LNCAP (cell line): Measurements from ENCODE around the gene TRAIP.

Experiments used
- TF ChIP-seq, protein P1 (sequence below): fragments of 450-650 bp; IDR thresholded peaks from 2 replicates; pipeline ENCODE4 v1.5.1; 2017; ENCODE audit warnings: mild to moderate bottlenecking

Gene TRAIP

DNA sequence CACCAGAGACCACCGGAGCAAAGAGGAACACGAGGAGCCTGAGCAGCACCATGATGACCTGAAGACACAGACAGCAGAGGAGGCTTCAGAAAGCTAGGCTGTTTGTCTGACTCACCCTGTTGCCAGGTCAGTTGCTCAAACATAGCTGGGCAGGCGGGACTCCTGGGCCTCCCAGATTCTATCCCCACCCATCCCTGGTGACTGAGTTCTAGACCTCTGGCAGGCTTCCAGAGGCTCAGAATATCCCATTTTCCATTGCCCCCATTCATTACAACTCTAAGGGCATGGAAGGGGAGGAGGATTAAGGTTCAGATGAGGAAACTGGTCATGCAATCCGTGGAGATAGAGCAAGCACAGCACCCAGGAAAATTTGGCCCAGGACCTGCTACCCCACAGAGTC lies 56.6 kb downstream of the TRAIP start, which contains the start of gene CDHR4:
TSS of gene CDHR4 (minus strand) at position 113 of the 400 bp plus-strand sequence. CDS start at position 52, 61 bp downstream.
- TF ChIP-seq, protein P1, sequence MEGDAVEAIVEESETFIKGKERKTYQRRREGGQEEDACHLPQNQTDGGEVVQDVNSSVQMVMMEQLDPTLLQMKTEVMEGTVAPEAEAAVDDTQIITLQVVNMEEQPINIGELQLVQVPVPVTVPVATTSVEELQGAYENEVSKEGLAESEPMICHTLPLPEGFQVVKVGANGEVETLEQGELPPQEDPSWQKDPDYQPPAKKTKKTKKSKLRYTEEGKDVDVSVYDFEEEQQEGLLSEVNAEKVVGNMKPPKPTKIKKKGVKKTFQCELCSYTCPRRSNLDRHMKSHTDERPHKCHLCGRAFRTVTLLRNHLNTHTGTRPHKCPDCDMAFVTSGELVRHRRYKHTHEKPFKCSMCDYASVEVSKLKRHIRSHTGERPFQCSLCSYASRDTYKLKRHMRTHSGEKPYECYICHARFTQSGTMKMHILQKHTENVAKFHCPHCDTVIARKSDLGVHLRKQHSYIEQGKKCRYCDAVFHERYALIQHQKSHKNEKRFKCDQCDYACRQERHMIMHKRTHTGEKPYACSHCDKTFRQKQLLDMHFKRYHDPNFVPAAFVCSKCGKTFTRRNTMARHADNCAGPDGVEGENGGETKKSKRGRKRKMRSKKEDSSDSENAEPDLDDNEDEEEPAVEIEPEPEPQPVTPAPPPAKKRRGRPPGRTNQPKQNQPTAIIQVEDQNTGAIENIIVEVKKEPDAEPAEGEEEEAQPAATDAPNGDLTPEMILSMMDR = no peak

DNA sequence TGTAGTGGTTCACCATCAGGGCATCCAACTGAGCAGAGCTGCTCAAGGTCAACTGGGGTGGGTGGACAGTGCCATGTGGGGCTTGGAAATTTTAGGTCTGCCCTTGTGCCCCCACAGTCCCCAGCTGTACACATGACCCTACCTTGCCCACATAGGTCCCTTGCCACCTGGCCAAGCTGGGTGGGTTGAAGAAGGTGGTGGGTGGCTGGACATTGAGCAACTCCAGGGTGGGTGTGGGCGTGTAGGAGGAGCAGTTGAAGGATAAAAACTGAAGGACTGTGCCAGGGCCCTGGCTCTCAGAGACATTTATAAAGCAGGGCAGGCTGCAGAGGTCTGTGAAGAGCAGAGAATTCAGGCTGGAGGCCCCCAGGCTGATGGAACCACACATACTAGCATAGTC lies 57.3 kb downstream of the TRAIP start:
- TF ChIP-seq, protein P1 = no peak

DNA sequence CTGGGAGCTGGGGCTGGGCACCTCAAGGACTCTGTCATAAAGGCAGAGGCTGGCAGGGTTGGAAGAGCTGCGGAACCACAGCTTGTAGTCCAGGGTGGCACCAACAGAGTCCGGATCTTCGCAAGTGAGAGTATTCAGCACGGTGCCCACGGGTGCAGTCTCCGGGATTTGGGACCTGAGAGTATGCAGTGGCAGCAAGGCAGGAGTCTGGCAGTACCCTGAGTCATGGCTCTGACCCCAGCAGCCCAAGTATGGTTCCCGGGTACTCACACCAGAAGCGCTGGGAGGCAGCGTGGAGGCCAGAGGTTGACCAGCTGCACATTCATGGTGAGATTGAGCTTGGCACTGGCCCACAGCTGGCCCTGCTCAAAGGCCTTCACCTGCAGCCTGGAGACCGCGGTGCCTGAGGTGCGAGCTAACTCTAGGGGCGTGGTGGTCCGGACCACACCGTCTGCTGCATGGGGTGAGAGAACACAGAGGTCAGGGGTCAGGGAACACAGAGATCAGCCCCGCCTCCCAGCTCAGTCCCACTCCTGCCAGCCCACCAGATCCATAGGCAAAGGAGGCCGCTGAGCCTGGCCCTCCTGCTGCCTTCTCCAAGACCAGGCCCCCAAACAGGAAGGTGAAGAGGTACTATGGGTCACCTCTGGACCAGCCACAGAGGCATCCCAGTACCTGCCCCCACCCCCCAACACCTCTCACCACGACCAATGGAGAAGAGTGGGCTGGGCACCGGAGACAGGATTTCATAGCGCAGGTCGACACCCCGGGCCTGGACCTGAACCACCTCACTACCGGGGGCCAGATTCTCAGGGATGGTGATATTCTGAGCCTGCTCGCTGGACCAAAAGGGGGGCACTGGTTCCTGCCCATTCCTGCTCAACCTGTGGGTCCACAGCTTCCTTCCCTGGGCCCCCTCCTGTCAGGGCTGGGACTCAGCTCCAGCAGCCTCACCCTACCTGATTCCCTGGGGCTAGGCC lies 61.1 kb downstream of the TRAIP start:
- TF ChIP-seq, protein P1 = no peak

DNA sequence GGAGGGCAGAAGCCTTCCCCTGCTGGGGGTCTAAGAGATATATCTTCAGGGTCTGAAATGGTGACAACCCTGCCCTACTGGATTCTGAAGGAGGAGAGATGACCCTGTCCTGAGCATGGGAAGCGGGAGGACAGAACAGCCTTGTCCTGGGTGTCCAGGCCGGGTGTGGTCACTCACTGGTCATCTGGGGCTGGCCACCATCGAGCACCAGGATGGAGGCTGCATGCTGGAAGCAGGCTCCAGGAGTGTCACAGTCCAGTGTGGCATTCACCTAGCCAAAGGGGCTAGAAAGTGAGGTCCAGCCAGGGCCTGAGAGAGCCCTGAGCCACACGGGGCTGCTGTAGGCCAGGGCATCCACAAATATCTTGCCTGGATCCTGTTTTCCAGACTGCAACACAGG lies 61.9 kb downstream of the TRAIP start:
- TF ChIP-seq, protein P1 = no peak

DNA sequence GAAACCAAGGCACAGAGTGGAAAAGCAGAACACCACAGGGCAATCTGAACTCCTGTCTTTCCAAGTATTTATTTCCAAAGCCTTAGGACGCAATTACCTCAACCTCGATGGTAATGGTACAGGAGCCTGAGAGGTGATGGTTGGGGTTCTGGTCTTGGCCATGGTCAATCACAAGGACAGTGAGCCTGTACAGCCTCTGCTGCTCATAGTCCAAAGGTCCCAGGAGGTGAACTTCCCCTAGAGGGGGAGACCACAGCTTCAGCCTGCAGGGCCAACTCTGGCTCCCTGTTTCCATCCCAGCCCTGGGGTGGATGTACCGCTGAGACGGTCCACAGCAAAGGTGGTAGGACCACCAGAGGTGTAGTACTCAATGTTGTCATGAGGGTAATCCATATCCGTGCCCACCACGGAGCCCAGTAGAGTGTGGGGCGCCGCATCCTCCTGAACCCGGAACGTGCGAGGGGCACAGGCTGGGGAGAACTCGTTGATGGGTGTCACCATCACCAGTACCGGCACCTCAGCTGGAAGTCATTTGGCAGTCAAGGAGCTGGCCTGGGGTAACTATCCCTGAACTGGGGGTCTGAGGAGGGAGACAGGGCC lies 62.8 kb downstream of the TRAIP start:
- TF ChIP-seq, protein P1 = no peak

DNA sequence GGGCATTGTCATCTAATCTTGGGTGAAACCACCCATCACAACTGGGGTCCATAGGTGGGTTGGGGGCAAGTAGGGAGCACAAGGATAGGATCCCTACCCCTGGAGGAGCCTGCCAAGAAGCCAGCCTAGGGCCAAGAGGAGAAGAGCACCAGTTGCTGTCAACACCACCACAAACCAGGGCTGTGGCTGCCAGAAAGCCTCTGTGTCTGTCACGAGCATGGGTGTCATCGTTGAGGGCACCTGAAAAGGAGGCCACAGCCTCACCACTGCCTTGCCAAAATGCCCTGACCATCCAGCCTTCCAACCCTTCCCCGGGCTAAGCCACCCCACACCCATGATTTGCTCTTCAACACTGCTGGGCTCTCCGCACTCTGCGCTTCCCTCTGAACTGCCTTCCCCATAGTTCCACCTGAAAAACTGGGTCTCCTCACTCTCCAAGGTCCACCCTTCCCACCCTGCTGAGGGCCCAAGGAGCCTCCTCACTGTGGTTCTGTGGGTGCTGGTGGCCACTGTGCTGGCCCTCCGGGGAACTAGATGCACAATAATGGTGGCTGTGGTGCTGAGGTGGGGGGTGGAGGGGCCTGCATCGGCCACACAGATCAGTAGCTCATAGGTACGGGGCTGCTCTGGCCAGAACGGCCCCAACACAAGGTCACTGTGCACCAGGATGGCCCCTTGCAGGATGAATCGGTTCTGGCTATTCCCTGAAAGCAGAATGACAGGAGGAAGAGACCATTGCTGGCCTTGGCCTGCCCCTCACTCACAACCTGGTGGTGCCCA lies 63.8 kb downstream of the TRAIP start:
- TF ChIP-seq, protein P1 = no peak

DNA sequence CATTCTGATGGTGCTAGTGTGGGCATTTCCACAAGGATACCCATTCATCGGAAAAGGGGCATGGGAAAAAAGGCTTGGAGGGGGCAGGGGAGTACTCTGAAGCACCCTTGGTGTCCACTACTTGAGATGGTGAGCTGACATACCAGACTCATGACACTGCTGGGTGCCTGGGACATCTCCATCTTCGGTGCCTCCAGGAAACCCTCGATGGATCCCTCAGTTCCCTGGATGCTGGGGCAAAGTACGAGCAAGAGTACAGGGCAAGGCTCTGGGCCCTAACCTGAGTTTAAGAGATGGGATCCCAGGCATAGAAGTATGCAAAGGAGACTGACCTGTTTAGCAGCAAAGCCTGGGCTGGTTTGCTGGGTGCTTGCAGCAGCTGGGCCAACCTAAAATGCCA lies 64.8 kb downstream of the TRAIP start:
- TF ChIP-seq, protein P1 = no peak
